ENCODE measurements around the gene KDM2B.
"Not testable (repeated sequence)": the region's sequence is repeated elsewhere in the genome, so short reads cannot be mapped to it uniquely, and the experiment has no call there.

Gene KDM2B

GRCh38 chr12:121384891-121385290 is 195.9 kb downstream of the KDM2B start:
- not testable (repeated sequence) for DNase-seq (ENCODE audit: low read depth)

GRCh38 chr12:121383601-121384021 is 197.2 kb downstream of the KDM2B start:
- no peak for DNase-seq (ENCODE audit: low read depth)

GRCh38 chr12:121379945-121380344 is 200.9 kb downstream of the KDM2B start:
- no peak for DNase-seq (ENCODE audit: low read depth)
